ENCODE results near the gene MACROD2. TPM values are rescaled to one million over a fixed set of nuclear protein-coding genes. Genes with fewer than 3 reads are reported as not detected.

The MACROD2 gene
- total and polyA plus RNA-seq, 2 experiments from 2014 or later = 2.8 to 4.3 TPM

DNA sequence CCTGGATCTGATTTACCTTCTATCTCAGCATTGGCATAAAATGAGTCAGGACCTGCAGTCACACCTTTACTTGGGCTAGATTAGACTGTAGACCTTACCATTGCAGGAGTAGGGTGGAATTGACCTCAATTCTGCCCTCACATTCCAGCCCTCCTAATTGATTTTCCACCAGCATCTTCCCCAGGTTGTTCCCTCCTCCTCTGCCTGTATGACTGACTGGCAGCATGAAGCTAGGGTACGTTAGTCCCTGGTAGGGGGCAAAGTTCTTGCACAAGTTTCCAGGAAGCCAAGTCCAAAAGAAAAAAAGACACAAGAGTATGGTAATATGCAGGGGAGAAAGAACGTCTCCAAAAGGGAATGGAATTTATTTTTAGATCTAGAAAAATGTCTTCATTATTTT is 567.7 kb downstream of the MACROD2 start (continued):
- TF ChIP-seq, protein P1, sequence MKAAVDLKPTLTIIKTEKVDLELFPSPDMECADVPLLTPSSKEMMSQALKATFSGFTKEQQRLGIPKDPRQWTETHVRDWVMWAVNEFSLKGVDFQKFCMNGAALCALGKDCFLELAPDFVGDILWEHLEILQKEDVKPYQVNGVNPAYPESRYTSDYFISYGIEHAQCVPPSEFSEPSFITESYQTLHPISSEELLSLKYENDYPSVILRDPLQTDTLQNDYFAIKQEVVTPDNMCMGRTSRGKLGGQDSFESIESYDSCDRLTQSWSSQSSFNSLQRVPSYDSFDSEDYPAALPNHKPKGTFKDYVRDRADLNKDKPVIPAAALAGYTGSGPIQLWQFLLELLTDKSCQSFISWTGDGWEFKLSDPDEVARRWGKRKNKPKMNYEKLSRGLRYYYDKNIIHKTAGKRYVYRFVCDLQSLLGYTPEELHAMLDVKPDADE (IDR thresholded peaks at IDR 0.05) = no peak
- no peak for TF ChIP-seq EZH2phosphoT487 (IDR thresholded peaks at IDR 0.05; ENCODE audit: unreplicated experiment)
- TF ChIP-seq EZH2 (IDR thresholded peaks at IDR 0.05; ENCODE audit: low read depth, unreplicated experiment) = no peak
- TF ChIP-seq JUNB (IDR thresholded peaks at IDR 0.05; ENCODE audit: unreplicated experiment) = no peak

GRCh38 chr20:14566505-14566904 is 571.2 kb downstream of the MACROD2 start:
- H3K27me3 ChIP-seq (ENCODE audit: insufficient read depth) = no peaks in the 10 kb centered on the region
- H3K27ac ChIP-seq (ENCODE audit: low read depth) = no peak overlapping the region
- TF ChIP-seq ZNF331 (CRISPR knock-in tag; IDR thresholded peaks at IDR 0.05; ENCODE audit: low read depth) (no peak), EZH2 (IDR thresholded peaks at IDR 0.05; ENCODE audit: low read depth, unreplicated experiment) (no peak), CREB1 (CRISPR knock-in tag; IDR thresholded peaks at IDR 0.05; ENCODE audit: low read depth) (no peak), REST (IDR thresholded peaks at IDR 0.05; ENCODE audit: unreplicated experiment) (no peak), POLR2AphosphoS5 (IDR thresholded peaks at IDR 0.05; ENCODE audit: low read depth) (no peak), STAT1 (IDR thresholded peaks at IDR 0.05; ENCODE audit: unreplicated experiment) (no peak)
- TF ChIP-seq, protein P2, sequence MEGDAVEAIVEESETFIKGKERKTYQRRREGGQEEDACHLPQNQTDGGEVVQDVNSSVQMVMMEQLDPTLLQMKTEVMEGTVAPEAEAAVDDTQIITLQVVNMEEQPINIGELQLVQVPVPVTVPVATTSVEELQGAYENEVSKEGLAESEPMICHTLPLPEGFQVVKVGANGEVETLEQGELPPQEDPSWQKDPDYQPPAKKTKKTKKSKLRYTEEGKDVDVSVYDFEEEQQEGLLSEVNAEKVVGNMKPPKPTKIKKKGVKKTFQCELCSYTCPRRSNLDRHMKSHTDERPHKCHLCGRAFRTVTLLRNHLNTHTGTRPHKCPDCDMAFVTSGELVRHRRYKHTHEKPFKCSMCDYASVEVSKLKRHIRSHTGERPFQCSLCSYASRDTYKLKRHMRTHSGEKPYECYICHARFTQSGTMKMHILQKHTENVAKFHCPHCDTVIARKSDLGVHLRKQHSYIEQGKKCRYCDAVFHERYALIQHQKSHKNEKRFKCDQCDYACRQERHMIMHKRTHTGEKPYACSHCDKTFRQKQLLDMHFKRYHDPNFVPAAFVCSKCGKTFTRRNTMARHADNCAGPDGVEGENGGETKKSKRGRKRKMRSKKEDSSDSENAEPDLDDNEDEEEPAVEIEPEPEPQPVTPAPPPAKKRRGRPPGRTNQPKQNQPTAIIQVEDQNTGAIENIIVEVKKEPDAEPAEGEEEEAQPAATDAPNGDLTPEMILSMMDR (conservative IDR thresholded peaks at IDR 0.05; ENCODE audit: low read depth in 2 of 2) = no peak
- no peak overlapping the region for H3K4me3 Mint-ChIP-seq
- H3K36me3 ChIP-seq (ENCODE audit: insufficient read depth) = no peaks in the 10 kb centered on the region
- peaks cover 13% of the 10 kb centered on the region; the same call in 2 of the 3 replicates for H3K36me3 Mint-ChIP-seq (ENCODE audit: low read depth)
- H3K27ac Mint-ChIP-seq = no peak overlapping the region
- H3K9me2 ChIP-seq (ENCODE audit: insufficient read depth) = no peaks in the 10 kb centered on the region
- DNase-seq (ENCODE audit: low spot score) (no peak), ATAC-seq (no peak)
- no peak overlapping the region for H3K4me3 ChIP-seq
- no peaks in the 10 kb centered on the region for H3K79me2 ChIP-seq (replicated peaks; ENCODE audit: insufficient read depth)
- H3K9me3 Mint-ChIP-seq = peaks cover 15% of the 10 kb centered on the region; the same call in 2 of the 3 replicates
- H3K27me3 Mint-ChIP-seq (ENCODE audit: insufficient read depth, low read depth, poor library complexity) = no peaks in the 10 kb centered on the region
- peaks cover 17% of the 10 kb centered on the region for H3K4me1 ChIP-seq (ENCODE audit: insufficient read depth)
- no peaks in the 10 kb centered on the region for H4K20me1 ChIP-seq (replicated peaks; ENCODE audit: insufficient read depth)
- no peaks in the 10 kb centered on the region for H3F3A ChIP-seq (replicated peaks; ENCODE audit: low read depth)
- H3K4me2 ChIP-seq = no peak overlapping the region
- H3K4me1 Mint-ChIP-seq = peaks cover 17% of the 10 kb centered on the region
- H2AFZ ChIP-seq = no peak overlapping the region

Measured in GM23338 (cell line).